IPS DF 4.7 (cell line): Measurements from ENCODE around the gene FBXL15.

Experiments used
- DNase-seq: peaks from one replicate; pipeline ENCODE4 v3.0.0-alpha.2; 2013; ENCODE audit warnings: low spot score; ENCODE audit errors: extremely low read depth

The FBXL15 gene, protein sequence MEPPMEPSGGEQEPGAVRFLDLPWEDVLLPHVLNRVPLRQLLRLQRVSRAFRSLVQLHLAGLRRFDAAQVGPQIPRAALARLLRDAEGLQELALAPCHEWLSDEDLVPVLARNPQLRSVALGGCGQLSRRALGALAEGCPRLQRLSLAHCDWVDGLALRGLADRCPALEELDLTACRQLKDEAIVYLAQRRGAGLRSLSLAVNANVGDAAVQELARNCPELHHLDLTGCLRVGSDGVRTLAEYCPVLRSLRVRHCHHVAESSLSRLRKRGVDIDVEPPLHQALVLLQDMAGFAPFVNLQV

DNA sequence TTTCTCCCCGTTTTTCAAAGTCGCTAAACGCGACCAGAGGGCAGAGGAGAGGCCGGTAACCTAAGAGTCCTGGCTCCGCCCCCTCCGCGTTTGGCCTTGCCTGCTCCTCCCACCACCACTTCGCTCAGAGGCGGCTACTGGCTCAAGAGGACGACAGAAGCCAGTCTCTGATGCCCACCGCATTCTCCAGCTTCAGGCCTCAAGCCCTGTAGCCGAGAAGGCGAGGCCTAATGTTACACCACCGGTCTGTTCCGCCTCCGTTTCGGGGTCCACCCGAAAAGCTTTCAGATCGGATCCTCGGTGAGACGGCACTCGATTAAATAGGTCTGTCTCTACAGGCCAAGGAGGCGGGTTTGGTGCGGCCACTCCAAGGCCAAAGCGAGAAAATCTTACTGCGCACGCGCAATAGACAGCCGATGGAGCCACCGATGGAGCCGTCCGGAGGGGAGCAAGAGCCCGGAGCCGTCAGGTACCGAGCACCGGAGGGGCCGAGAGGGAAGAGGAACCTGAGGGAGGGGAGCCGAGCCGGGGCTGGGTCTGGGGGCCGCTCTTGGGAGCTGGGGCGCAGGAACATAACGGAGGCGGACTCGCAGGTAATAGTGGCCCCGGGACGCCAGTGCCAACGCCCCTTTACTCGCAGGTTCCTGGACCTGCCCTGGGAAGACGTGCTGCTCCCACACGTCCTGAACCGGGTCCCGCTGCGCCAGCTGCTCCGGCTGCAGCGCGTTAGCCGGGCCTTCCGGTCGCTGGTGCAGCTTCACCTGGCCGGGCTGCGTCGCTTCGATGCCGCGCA lies at the start of gene FBXL15:
TSS of gene FBXL15 (plus strand) at position 123 of the 793 bp plus-strand sequence. CDS start at position 417, 294 bp downstream.
- DNase-seq = no peak

DNA sequence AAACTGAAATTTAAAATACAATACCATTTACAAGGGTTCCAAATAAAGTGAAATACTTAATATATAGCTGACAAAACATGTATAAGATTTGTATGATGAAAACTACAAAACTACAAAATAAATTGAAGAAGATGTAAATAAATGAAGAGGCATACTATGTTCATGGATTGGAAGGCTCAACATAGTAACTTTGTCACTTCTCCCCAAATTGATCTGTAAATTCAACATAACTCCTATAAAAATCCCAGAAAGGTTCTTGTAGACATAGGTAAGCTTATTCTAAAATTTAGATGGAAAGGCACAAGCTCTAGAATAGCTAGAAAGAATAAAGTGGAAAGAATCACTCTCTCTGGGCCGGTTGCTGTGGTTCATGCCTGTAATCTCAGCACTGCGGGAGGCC lies 49.3 kb upstream of the FBXL15 start:
- DNase-seq = no peak

DNA sequence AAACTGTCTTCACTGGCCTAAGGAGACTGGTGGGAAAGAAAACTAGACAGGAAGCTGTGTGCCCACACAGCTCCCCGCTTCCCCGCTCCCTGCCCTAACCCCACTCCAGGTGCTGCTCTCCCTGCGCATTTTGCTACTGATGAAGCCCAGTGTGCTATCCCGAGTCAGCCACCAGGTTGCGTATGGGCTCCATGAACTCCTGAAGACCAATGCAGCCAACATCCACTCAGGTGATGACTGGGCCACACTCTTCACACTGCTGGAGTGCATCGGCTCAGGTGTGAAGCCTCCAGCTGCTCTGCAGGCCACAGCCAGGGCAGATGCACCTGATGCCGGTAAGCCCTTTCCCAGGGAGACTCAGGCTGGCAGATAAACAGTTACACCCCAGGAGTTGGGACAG lies 45.4 kb upstream of the FBXL15 start:
- no peak for DNase-seq

DNA sequence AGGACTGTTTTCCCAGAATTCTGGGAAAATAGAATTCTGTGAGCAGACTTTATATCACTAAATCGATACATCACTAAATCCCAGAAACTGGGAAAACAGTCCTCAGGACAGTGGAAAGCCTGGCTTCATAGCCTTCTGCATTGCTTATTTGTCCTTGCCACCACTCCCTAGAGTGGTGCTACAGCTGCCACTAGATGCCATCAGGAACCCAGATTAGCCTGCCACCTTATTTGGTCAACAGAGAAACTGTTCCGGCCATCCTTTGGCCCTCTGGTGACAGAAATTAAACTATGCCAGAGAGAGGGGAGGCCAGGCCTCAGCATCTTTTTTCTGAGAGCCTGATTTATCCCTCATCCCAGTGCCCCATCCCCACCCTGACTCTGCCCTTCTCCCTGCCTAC lies 44.8 kb upstream of the FBXL15 start:
- no peak for DNase-seq

DNA sequence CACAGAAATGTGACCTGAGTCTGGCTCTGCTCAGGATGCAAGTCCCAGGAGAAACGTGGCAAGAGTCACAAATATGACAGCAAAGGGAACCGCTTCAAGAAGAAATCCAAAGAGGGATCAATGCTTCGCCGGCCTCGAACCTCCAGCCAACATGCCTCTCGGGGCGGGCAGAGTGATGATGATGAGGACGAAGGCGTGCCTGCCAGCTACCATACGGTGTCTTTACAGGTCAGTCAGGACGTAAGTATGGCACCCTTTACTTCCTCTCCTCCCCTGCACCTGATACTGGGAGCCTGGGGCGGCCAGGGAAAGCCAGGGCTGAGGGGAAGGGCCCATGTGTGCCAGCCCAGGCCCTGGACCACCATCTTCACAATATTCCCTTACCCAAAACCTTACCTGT lies 43.7 kb upstream of the FBXL15 start:
- no peak for DNase-seq

DNA sequence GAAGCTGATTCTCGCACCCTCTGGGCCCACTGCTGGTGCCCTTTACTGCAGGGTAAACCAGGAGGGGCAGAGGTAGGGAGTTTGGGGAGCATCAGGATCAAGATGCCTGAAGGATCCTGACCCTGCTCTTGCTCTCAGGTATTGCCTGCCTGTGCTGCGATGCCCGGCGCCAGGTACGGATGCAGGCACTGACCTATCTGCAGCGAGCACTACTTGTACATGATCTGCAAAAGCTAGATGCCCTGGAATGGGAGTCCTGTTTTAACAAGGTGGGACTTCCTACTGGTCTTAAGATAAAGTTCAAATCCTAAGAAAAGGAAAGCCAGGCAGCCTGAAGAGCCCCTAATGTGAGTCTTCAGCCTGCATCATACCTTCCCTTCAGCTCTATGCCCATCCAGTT lies 41.3 kb upstream of the FBXL15 start:
- DNase-seq = no peak

DNA sequence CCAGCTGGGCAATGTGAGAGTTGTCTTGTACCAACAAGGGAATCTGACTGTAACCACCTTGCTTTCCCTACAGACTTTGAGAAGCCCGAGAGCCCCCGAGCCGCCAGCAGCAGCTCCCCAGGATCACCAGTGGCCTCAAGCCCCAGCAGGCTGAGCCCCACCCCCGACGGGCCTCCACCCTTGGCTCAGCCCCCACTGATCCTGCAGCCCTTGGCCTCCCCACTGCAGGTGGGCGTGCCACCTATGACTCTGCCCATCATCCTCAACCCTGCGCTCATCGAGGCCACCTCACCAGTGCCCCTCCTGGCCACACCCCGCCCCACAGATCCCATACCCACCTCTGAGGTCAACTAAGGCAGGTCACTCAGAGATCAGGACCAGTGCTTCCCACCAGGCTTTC lies 38.7 kb upstream of the FBXL15 start:
- DNase-seq = no peak

DNA sequence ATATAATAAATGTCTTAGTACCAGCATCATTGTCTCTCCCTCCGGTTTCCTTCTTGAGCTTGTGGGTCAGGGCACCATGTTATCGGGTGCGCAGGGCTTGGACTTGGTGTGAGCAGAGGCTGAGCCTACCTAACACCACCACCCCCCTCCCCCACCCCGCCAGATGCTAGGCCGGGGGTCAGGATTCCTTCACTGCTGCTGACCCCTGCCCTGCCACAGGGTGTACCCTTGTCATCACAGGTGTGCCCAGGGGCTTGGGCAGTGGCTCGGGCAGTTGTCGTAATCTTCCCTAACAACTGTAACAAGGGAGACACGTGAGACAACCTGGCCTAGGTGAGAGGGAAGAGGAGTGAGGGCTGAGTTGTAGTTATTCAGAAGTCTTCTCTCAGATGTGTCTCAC lies 37.8 kb upstream of the FBXL15 start:
- DNase-seq = no peak

DNA sequence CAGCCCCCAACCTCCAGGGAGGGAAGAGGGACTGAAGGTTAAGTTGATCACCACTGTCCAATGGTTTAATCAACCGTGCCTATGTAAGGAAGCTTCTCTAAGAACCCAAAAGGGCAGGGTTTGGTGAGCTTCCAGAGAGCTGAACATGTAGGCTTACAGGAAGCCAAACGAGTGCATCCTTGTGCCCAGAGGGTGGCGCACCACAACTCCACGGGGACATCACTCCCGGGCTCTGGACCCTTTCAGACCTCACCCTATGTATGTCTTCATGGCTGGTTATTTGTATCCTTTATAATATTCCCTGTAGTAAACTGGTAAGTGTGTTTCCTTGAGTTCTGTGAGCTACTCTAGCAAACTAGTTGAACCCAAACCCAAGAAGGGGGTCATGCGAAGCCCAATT lies 36.6 kb upstream of the FBXL15 start:
- DNase-seq = no peak

DNA sequence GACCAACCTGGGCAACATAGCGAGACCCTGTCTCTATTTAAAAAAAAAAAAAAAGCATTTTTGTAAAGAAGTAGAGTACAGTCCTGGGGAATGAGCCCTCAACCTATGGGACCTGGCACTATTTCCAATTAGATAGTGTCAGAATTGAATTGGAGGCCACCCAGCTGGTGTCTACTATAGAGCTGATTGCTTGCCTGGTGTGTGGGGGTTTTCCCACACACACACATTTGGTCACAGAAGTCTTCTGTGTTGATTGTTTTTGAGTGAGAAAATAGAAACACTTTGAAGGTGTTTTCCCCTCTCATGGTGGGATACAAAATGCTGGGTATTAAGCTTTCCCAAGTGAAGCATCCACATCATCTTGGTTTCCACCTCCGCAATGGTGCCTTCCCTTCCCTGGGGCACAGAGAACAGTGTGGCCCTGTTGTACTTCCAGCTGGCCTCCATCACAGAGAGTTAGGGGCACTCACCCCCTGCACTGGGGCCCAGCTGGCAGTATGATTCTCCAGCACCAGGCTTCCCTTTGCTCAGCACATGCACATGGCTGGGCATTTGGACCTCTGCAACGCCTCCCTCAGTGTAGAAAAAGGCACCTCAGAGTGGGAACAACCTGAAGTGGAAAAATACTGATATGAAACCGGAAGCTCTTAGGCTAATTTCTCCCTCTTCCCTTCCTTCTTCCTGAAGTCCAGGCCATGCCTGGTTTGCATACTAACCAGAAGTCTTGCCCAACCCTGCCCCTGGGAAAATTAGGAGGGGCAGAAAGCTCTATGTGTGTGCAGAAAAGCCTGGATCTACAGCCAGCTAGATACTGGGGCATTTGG lies 35.8 kb upstream of the FBXL15 start:
- no peak for DNase-seq

DNA sequence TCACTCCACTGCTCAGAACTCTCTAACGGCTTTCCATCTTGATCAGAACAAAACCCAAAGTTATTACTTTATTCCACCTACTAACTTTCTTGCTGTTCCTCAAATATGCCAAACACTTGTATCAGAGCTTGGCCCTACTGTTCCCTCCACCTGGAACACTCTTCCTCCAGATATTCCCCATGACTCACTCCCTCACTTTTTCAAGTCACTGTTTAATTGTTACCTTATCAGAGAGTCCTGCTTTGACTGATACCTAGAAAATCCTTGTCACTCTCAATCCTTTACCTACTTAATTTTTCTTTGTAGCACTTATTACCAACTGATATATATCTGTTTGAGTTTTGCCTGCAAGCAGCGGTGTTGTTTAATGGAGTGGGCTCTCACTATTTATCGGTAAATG lies 30.7 kb upstream of the FBXL15 start:
- no peak for DNase-seq

DNA sequence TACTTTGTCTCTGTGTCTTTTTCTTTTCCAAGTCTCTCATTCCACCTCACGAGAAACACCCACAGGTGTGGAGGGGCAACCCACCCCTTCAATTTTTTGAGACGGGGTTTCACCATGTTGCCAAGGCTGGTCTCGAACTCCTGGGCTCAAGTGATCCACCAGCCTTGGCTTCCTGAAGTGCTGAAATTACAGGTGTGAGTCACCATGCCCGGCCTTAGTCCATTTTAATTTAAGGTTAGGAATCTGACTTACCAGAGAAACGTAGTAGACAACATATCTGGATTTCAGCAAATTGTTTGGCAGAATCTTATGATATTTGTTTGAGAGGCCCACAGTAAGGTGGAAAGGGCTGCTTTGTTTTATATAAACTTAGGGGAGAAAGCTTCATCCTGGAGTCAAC lies 28.3 kb upstream of the FBXL15 start:
- DNase-seq = no peak

DNA sequence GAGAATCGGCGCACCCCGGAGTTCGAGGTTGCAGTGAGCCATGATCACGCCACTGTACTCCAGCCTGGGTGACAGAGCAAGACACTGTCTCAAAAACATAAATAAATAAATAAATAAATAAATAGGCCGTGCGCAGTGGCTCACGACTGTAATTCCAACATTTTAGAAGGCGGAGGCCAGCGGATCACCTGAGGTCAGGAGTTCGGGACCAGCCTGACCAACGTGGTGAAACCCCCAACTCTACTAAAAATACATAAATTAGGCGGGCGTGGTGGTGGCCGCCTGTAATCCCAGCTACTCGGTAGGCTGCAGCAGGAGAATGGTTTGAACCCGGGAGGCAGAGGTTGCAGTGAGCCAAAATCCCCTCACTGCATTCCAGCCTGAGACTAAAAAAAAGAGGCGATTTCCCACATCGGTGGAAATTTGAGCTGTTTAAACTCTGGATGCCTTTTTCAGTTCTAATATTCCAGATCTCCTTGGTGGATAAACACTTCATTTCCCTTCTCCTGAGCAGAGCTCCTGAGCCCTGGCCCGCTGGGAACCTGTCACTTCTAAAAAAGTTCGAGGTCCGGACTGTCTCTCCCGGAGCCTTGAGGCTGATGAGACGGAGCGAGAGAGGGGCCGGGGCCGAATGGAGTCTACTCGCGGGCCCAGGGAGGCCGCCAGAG lies 27.1 kb upstream of the FBXL15 start:
- DNase-seq = no peak

DNA sequence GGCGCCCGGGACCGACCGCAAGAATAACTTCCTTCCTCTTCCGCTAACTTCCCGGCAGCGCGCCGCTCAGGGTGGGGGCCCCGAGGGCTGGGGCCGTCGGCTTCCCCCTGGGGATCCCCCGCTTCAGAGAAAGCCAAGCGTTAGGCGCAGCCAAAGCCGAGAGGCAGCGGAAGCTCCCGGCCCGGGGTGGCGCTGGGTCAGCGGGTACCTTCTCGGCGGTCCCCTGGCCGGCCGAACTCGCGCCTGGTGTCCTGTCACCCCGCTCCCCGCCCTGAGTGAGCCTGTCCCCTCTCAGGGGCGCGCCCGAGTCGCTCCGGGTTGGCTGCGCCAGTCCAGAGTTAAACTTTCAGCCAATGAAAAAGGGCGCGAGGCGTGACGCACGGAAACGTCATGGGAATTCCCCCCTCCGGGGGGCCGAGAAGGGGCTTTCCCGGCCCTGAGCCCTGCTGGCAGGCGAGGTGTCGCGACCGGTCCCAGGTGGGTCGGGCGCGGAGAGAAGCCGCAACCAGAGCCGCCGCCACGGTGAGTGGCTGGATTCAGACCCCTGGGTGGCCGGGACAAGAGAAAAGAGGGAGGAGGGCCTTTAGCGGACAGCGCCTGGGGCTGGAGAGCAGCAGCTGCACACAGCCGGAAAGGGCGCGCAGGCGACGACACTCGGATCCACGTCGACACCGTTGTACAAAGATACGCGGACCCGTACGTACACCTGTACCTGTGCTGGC lies 26.4 kb upstream of the FBXL15 start:
- DNase-seq = no peak

DNA sequence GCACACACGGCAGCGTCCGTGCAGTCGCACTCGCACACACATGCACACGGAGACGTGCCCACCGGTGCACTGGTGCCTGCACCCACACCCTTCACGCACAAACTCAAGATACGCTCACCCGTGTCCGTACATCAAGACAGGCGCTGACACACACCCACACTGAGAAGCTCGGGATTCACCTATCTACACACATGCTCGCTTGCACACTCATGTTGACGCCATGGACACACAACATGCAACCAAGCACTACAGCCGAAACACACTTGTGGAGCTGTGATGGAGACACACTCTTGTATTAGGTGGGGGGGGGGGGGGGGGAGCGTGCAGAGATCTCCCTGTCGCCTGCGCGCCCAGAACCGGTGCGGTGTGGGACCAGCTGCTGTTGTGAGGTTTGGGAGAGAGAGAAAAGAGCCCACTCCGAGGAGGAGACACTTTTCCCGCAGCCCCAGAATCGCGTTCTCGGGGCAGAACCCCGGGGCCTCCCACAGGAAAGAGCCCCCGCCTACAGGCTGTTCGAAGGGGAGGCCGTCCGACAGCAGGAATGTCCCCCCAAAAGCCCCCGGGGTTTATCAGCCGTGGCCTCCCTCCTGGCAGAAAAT lies 25.7 kb upstream of the FBXL15 start:
- DNase-seq = no peak

DNA sequence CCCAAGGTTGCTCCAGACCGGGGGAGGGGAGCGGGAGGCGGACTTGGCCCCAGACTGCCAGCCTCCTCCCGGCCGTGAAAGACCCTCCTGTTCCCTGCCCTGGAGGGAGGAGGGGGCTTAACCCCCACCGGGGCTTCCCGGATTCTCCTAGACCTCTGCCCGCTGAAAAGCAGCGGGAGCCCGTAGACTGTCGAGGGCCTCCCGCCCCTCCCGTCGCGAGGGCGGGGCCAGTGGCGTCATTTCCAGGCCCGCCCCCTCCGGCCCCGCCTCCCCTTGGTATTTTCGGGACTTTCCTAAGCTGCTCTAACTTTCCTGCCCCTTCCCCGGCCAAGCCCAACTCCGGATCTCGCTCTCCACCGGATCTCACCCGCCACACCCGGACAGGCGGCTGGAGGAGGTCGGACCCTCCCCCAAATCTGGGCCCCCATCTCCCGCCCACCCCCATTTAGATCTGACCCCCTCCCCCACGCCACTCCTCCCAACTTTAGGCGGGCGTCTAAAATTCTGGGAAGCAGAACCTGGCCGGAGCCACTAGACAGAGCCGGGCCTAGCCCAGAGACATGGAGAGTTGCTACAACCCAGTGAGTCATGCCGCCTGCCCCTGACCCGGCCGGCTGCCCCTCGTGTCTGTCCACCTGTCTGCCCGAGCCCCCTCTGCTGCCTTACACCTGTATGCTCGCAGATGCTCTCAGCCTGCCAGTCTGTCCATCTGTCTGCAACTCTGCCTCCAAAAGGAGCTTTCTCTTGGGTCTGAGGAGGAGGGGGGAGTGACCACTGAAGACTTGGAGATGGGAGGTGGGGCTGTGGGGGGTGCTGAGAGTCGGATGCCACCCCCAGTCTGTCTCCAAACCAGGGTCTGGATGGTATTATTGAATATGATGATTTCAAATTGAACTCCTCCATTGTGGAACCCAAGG lies 25.0 kb upstream of the FBXL15 start, which contains the start of gene NFKB2:
TSS of gene NFKB2 (plus strand) at position 306 of the 917 bp plus-strand sequence. CDS start at position 561, 255 bp downstream.
- no peak for DNase-seq

DNA sequence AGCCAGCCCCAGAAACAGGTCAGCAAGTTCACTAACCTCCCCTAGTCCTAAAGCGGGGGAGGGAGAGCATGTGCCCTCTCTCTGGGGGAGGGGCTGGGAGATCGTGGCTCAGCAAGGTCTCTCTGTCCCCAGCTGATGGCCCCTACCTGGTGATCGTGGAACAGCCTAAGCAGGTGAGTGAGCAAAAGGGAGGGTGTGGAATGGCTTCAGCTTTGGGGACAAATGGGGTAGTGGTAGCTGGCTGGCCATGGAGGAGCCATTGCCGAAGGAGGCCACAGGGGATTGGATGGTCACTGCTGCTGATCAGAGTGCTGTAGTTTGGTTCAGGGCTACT lies 24.4 kb upstream of the FBXL15 start:
- DNase-seq = no peak

DNA sequence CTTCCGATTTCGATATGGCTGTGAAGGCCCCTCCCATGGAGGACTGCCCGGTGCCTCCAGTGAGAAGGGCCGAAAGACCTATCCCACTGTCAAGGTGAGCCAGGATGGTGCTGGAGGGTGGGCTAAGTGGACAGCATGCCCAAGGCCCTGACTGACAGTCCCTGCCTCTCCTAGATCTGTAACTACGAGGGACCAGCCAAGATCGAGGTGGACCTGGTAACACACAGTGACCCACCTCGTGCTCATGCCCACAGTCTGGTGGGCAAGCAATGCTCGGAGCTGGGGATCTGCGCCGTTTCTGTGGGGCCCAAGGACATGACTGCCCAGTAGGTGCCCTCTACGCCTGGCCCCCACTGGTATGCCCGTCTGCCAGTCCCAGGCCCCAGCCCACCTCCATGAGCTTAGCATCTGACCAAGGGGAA lies 23.9 kb upstream of the FBXL15 start:
- DNase-seq = no peak
